ENCODE data around the gene ERH. TPM values are rescaled to one million over a fixed set of nuclear protein-coding genes. Genes with fewer than 3 reads are reported as not detected.

The ERH gene
- total and polyA plus RNA-seq, 4 experiments from 2014 or later: 44.6 to 135 (median 90.6) TPM

DNA sequence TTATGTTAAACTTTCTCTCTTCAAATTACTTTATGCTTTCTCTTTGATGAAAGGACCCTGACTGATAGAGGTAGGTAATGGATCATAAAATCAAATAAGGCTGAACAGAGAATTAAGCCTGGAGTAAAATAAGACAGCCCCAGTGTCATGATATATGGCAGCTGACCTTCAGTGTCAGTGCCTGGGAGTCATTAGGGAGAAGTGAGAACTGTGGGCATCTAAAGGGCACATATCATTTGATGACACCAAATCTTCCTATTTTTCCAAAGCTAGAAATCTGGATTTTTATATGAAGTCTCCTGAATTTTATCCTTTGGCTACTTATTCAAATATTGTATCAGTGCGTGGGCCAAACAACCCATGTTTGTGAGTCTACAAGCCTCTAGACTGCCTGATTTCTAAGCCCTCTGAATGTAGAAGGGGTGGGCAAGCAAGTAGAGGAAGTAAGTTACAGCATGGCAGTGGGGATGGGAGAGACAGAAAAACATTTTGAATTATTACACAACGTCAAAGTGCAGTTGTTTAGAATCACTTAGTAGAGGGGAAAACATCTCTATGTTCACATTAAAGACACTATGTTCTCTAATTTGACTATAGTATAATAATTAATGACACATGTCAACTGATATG is 10.3 kb upstream of the ERH start:
- no peaks in the 10 kb centered on the region for H3K9me3 ChIP-seq (ENCODE audit: control insufficient read depth in 1 of 2, low read length in 2 of 2)
- no peaks in the 10 kb centered on the region for H3K27me3 ChIP-seq (ENCODE audit: insufficient read depth, low read length)
- H3K4me3 ChIP-seq (ENCODE audit: low read length in 2 of 2): no peak overlapping the region
- Mint-ChIP-seq H3K36me3 (peaks cover 4 to 18% of the 10 kb centered on the region in 2 donors), H3K27ac (no peak overlapping the region), H3K9me3 (no peaks in the 10 kb centered on the region), H3K4me3 (no peak overlapping the region), H3K27me3 (no peaks in the 10 kb centered on the region), H3K4me1 (peaks cover 13 to 42% (median 18%) of the 10 kb centered on the region in 4 donors)
- no peaks in the 10 kb centered on the region for H3K4me1 ChIP-seq (ENCODE audit: insufficient read depth, low read length)
- H3K36me3 ChIP-seq (ENCODE audit: insufficient read depth, low read length): no peaks in the 10 kb centered on the region
- ChIA-PET POLR2A (ENCODE audit: partially characterized antibody) (no interaction called here), CTCF (ENCODE audit: partially characterized antibody) (no interaction called here)
- no peak for DNase-seq
- H3K27ac ChIP-seq (ENCODE audit: low read depth, low read length): no peak overlapping the region
- intact Hi-C loops (cut with micrococcal nuclease): no loop called here

DNA sequence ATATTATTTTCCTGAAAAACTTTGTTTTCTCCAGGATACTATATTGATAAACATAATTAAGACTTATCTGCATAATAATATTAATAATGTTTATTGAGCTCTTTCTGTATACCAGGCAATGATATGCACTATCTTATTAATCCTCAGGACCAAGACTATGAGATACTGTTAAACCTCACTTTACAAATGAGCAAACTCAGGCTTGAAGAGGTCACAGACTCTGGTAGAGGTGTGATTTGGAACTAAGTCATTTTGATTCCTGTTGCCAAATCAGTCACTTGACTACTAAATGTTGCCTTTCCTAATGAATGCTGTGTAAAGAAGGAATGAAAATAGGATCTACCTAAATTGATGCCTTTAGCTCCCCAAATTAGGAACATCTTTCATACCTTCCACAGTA is 7.7 kb upstream of the ERH start:
- no peaks in the 10 kb centered on the region for H3K9me3 ChIP-seq (ENCODE audit: control insufficient read depth in 1 of 2, low read length in 2 of 2)
- no peak overlapping the region for H3K4me3 ChIP-seq (ENCODE audit: low read length in 2 of 2)
- no peaks in the 10 kb centered on the region for H3K27me3 ChIP-seq (ENCODE audit: insufficient read depth, low read length)
- DNase-seq: no peak
- ChIA-PET CTCF (ENCODE audit: partially characterized antibody) (interaction anchor here (0.5 kb wide), 1 partner anchor 1462 kb away, joined by 4 read pairs; no protein-coding TSS in a partner anchor), POLR2A (ENCODE audit: partially characterized antibody) (no interaction called here)
- Mint-ChIP-seq H3K4me3 (no peak overlapping the region), H3K27ac (no peak overlapping the region), H3K9me3 (no peaks in the 10 kb centered on the region), H3K27me3 (no peaks in the 10 kb centered on the region), H3K36me3 (peaks cover 4 to 18% of the 10 kb centered on the region in 2 donors), H3K4me1 (peaks cover 16 to 53% (median 22%) of the 10 kb centered on the region in 4 donors)
- H3K36me3 ChIP-seq (ENCODE audit: insufficient read depth, low read length): no peaks in the 10 kb centered on the region
- no peak overlapping the region for H3K27ac ChIP-seq (ENCODE audit: low read depth, low read length)
- peaks cover 18% of the 10 kb centered on the region for H3K4me1 ChIP-seq (ENCODE audit: insufficient read depth, low read length)
- intact Hi-C loops (cut with micrococcal nuclease): no loop called here

DNA sequence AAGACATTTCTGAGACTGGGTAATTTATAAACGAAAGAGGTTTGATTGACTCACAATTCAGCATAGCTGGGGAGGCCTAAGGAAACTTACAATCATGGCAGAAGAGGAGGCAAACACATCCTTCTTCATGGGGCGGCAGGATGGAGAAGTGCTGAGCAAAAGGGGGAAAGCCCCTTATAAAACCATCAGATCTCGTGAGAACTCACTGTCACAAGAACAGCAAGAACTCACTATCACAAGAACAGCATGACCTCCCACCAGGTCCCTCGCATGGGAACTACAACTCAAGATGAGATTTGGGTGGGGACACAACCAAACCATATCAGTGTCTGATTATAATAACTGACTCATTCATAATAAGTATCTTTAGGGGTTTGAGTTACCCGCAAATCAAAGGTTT is 6.8 kb upstream of the ERH start:
- H3K36me3 ChIP-seq (ENCODE audit: insufficient read depth, low read length): no peaks in the 10 kb centered on the region
- CTCF ChIA-PET (ENCODE audit: partially characterized antibody): no interaction called here
- no peaks in the 10 kb centered on the region for H3K27me3 Mint-ChIP-seq
- POLR2A ChIA-PET (ENCODE audit: partially characterized antibody): no interaction called here
- no peaks in the 10 kb centered on the region for H3K27me3 ChIP-seq (ENCODE audit: insufficient read depth, low read length)
- H3K9me3 ChIP-seq (ENCODE audit: control insufficient read depth in 1 of 2, low read length in 2 of 2): no peaks in the 10 kb centered on the region
- H3K4me3 ChIP-seq (ENCODE audit: low read length in 2 of 2): no peak overlapping the region
- H3K4me1 ChIP-seq (ENCODE audit: insufficient read depth, low read length): peaks cover 27% of the 10 kb centered on the region
- no peak overlapping the region for H3K27ac ChIP-seq (ENCODE audit: low read depth, low read length)
- H3K4me1 Mint-ChIP-seq: peaks cover 22 to 62% (median 29%) of the 10 kb centered on the region in 4 donors
- no peak for DNase-seq
- H3K27ac Mint-ChIP-seq: no peak overlapping the region
- H3K36me3 Mint-ChIP-seq: peaks cover 9 to 18% of the 10 kb centered on the region in 2 donors
- no peaks in the 10 kb centered on the region for H3K9me3 Mint-ChIP-seq
- H3K4me3 Mint-ChIP-seq: no peak overlapping the region
- intact Hi-C loops (cut with micrococcal nuclease): no loop called here

DNA sequence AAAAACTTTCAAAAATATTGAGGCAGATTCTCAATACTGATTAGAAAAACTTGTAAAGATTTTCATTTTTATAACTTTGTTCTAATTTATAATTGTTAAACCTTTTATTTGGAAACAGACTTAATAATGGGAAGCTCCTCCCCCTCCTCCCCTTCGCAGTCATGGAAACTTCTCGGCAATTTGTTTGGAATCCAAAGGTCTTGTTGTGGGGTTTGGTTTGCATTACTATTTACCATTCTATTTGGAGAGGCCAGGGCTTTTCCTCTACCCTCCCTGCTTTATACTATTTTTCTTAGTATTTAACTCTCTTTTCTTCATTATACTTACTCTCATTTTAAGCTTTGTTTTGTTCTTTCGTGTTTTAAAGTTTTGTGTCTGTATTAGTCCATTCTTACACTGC is 6.4 kb upstream of the ERH start:
- no peaks in the 10 kb centered on the region for H3K27me3 ChIP-seq (ENCODE audit: insufficient read depth, low read length)
- H3K36me3 ChIP-seq (ENCODE audit: insufficient read depth, low read length): no peaks in the 10 kb centered on the region
- Mint-ChIP-seq H3K4me1 (peaks cover 25 to 66% (median 32%) of the 10 kb centered on the region in 4 donors), H3K9me3 (no peaks in the 10 kb centered on the region), H3K4me3 (no peak overlapping the region), H3K27me3 (no peaks in the 10 kb centered on the region), H3K27ac (no peak overlapping the region), H3K36me3 (peaks cover 9 to 18% of the 10 kb centered on the region in 2 donors)
- H3K9me3 ChIP-seq (ENCODE audit: control insufficient read depth in 1 of 2, low read length in 2 of 2): no peaks in the 10 kb centered on the region
- H3K4me3 ChIP-seq (ENCODE audit: low read length in 2 of 2): no peak overlapping the region
- H3K4me1 ChIP-seq (ENCODE audit: insufficient read depth, low read length): peaks cover 31% of the 10 kb centered on the region
- H3K27ac ChIP-seq (ENCODE audit: low read depth, low read length): no peak overlapping the region
- DNase-seq: no peak
- CTCF ChIA-PET (ENCODE audit: partially characterized antibody): no interaction called here
- intact Hi-C loops (cut with micrococcal nuclease): no loop called here
- POLR2A ChIA-PET (ENCODE audit: partially characterized antibody): no interaction called here

DNA sequence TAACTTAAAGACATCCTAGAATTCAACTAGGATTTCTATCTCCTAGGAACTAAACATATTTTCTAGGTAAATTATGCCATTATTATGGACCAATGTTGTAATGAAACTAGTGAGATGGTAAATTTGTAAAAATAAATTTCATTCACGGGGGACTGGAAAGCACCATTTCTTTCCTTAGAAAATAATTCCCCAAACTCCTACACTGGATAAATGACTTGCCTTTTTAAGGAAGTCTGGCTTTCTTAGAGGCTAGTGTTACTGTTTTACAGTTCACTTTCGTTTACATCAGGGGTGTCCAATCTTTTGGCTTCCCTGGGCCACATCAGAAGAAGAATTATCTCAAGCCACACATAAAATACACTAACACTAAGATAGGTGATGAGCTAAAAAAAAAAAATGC is 3.7 kb upstream of the ERH start:
- ChIA-PET CTCF (ENCODE audit: partially characterized antibody) (no interaction called here), POLR2A (ENCODE audit: partially characterized antibody) (no interaction called here)
- Mint-ChIP-seq H3K36me3 (peaks cover 7 to 18% of the 10 kb centered on the region in 2 donors), H3K4me1 (peaks cover 28 to 77% (median 38%) of the 10 kb centered on the region in 4 donors), H3K27ac (no peak overlapping the region), H3K9me3 (no peaks in the 10 kb centered on the region), H3K4me3 (peak overlapping the region in 2 of 8 donors; percentile 31 to 36), H3K27me3 (no peaks in the 10 kb centered on the region)
- Histone ChIP-seq H3K27ac (ENCODE audit: low read depth, low read length) (no peak overlapping the region), H3K4me1 (ENCODE audit: insufficient read depth, low read length) (peaks cover 45% of the 10 kb centered on the region), H3K36me3 (ENCODE audit: insufficient read depth, low read length) (no peaks in the 10 kb centered on the region), H3K4me3 (ENCODE audit: low read length in 2 of 2) (no peak overlapping the region), H3K9me3 (ENCODE audit: control insufficient read depth in 1 of 2, low read length in 2 of 2) (no peaks in the 10 kb centered on the region), H3K27me3 (ENCODE audit: insufficient read depth, low read length) (no peaks in the 10 kb centered on the region)
- no peak for DNase-seq
- intact Hi-C loops (cut with micrococcal nuclease): no loop called here

DNA sequence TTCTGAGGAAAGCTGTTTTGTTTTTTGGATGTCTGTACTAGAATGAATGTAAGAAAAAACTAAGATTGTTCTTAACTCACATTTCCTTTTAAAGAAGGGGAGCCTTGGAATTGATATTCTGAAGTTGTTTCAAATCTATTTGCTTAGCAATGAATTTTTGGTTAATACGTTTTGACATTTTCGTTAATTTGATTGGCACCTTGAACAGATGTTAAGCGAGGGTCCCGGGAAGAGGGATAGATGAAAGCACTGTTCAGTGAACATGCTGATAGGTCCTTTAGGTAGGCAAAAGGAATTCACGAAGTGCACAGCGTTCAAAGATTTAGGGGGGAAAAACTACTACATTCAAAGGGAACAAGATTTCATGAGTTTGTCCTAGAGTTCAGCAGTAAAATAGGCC is 2.1 kb upstream of the ERH start:
- intact Hi-C loops (cut with micrococcal nuclease): no loop called here
- Histone ChIP-seq H3K27me3 (ENCODE audit: insufficient read depth, low read length) (no peaks in the 10 kb centered on the region), H3K9me3 (ENCODE audit: control insufficient read depth in 1 of 2, low read length in 2 of 2) (no peaks in the 10 kb centered on the region), H3K36me3 (ENCODE audit: insufficient read depth, low read length) (peaks cover 4% of the 10 kb centered on the region), H3K27ac (ENCODE audit: low read depth, low read length) (no peak overlapping the region), H3K4me1 (ENCODE audit: insufficient read depth, low read length) (peaks cover 62% of the 10 kb centered on the region), H3K4me3 (ENCODE audit: low read length in 2 of 2) (no peak overlapping the region)
- Mint-ChIP-seq H3K36me3 (peaks cover 16 to 33% of the 10 kb centered on the region in 2 donors), H3K4me3 (peak overlapping the region; percentile 91 to 99 (median 96)), H3K27ac (peak overlapping the region in 3 of 7 donors; percentile 27 to 49 (median 31)), H3K27me3 (no peaks in the 10 kb centered on the region), H3K4me1 (peaks cover 40 to 87% (median 53%) of the 10 kb centered on the region in 4 donors), H3K9me3 (no peaks in the 10 kb centered on the region)
- ChIA-PET CTCF (ENCODE audit: partially characterized antibody) (no interaction called here), POLR2A (ENCODE audit: partially characterized antibody) (no interaction called here)
- DNase-seq: no peak

DNA sequence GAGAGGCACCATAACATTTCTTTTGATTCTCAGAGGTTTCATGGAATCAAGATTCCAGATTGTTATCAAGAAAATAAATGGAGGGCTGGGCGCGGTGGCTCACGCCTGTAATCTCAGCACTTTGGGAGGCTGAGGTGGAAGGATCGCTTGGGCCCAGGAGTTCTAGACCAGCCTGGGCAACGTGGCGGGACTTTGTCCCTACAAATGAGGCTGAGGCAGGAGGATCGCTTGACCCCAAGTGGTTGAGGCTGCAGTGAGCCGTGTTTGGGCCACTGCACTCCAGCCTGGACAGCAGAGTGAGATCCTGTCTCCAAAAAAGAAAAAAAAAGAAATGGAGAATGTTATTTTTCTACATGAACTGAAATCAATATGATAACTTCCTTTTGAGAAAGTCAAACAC is 1.7 kb upstream of the ERH start:
- Histone ChIP-seq H3K36me3 (ENCODE audit: insufficient read depth, low read length) (peaks cover 8% of the 10 kb centered on the region), H3K27ac (ENCODE audit: low read depth, low read length) (no peak overlapping the region), H3K4me1 (ENCODE audit: insufficient read depth, low read length) (peaks cover 66% of the 10 kb centered on the region), H3K27me3 (ENCODE audit: insufficient read depth, low read length) (no peaks in the 10 kb centered on the region), H3K4me3 (ENCODE audit: low read length in 2 of 2) (peak overlapping the region in 1 of 2 donors; percentile 91), H3K9me3 (ENCODE audit: control insufficient read depth in 1 of 2, low read length in 2 of 2) (no peaks in the 10 kb centered on the region)
- POLR2A ChIA-PET (ENCODE audit: partially characterized antibody): interaction anchor here (2.3 to 3.4 kb wide), 2 partner anchors 208 to 367 kb away, joined by 14 to 20 read pairs; partner anchors contain the start of genes EXD2 and SRSF5
- CTCF ChIA-PET (ENCODE audit: partially characterized antibody): no interaction called here
- peaks cover 39 to 89% (median 54%) of the 10 kb centered on the region in 4 donors for H3K4me1 Mint-ChIP-seq
- H3K4me3 Mint-ChIP-seq: peak overlapping the region; percentile 91 to 99 (median 96)
- H3K27me3 Mint-ChIP-seq: no peaks in the 10 kb centered on the region
- no peak for DNase-seq
- no peaks in the 10 kb centered on the region for H3K9me3 Mint-ChIP-seq
- H3K36me3 Mint-ChIP-seq: peaks cover 16 to 37% of the 10 kb centered on the region in 2 donors
- intact Hi-C loops (cut with micrococcal nuclease): loop anchor here (2.0 to 5.0 kb wide), 3 partner anchors 207 to 1923 kb away; partner anchors contain the start of genes EXD2, SIPA1L1 and VTI1B
- H3K27ac Mint-ChIP-seq: peak overlapping the region in 1 of 7 donors; percentile 100
